ENCODE data around the gene ENOX1.
"Not testable (repeated sequence)": the region's sequence is repeated elsewhere in the genome, so short reads cannot be mapped to it uniquely, and the experiment has no call there.

ENOX1 gene

GRCh38 chr13:43473437-43473836 lies 313.3 kb downstream of the ENOX1 start:
- DNase-seq: no peak

DNA sequence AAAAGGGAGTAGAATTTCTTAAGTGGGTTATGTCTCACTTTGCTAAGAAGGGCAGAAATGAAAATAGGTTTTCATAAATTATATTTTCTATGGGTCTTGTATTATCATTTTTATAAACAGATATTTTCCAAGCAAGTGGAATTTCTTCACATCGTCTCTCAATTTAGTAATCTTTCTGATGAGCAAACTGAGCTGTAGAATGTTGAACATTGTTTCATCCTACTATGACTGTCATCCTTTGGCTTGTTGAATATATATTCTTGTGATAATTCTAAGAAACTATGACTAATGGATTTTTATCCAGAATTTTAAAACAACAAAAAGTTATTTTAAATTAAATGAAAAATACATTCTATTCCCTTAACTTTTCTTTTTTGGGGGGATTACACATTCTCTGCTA lies 313.8 kb downstream of the ENOX1 start:
- no peak for DNase-seq

DNA sequence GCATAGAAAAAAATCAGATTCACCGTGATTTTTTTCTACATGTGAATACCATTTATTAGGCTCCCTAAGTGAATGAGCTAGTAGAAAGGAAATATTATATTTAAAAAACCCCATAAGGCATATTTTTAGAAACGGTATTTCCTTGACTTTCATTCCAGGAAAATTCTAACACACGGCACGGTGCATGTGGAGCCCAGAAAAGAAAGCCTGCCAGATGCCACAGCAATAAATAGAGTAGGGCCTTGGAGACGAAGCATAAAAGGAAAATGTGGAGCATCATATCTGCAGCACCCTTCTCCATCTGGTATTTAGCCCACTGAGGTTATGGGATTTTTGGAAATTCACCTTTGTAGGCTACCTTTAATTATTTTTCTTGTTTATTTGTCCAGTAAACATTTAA lies 314.4 kb downstream of the ENOX1 start:
- DNase-seq: no peak

DNA sequence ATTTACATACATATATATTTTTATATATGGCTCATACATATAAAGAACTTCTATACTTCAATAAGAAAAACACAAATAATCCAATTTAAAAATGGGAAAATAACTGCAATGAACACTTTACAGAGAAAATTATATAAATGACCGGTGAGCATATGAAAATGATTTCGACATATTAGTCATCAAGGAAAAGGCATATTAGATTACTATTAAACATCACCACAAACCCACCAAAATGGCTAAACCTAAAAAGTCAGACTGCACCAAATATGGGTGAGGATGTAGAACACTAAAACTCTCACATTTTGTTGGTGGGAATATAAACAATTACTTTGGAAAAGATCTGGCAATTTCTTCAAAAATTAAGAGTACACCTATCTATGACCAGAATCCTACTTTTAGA lies 316.2 kb downstream of the ENOX1 start:
- no peak for DNase-seq

DNA sequence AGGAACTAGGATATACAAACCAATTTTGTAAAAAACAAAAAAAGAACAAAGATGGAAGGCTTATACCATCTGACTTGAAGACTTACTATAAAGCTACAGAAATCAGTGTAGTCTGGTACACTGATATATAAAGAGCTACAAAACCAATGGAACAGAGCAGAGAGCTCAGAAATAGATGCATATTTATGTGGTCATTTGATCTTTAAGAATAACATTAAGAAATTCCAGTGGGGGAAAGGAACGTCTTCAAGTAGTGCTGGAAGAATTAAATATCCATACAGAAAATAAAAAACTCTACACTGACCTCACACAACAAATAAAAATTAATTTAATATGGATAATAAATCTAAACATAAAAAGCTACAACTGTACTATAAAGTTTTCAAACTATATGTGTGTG lies 317.0 kb downstream of the ENOX1 start:
- DNase-seq: no peak

- no peak for DNase-seq
These were observed 322.1 kb downstream of the ENOX1 start for GRCh38 chr13:43464578-43465264.

GRCh38 chr13:43448605-43449336 lies 338.0 kb downstream of the ENOX1 start:
- no peak for DNase-seq

DNA sequence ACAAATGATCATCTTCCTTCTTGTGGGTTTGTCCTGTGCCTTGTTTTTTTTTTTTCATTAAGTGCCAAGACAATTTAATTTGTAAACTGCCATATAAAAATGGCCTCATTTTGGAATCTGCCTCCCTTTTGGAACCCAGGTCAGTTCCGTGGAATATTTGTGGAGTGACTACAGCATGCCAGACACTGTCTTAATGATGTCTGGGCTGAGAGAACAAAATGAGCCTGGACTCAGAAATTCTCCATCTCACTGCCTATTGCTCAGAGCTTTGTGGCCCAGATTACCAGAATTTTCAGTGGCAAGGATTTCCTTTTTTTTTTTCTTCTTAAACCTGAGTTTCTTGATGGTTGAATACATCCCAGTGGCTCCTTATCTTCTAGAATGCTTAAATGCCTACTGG lies 340.6 kb downstream of the ENOX1 start:
- no peak for DNase-seq

GRCh38 chr13:43445668-43446067 lies 341.1 kb downstream of the ENOX1 start:
- no peak for DNase-seq

DNA sequence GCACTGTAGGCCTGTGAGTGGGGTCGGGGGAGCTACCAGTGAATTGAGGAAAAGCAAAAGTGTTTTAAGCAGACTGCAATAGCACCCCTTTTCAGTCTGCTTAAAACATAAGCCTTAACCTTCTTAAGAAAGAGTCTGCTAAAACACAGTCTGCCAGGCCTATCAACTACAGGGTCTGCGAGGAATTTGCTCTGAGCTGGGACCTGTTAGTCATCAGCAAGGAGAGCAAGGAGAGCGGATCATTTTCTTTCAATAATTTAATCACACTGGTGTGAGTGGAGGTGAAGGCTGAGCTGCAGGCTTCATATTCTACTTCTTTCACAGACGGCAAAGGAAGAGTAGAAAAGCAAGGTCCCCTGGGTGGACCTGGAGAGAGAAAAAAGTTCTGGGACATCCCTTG lies 342.7 kb downstream of the ENOX1 start:
- no peak for DNase-seq

DNA sequence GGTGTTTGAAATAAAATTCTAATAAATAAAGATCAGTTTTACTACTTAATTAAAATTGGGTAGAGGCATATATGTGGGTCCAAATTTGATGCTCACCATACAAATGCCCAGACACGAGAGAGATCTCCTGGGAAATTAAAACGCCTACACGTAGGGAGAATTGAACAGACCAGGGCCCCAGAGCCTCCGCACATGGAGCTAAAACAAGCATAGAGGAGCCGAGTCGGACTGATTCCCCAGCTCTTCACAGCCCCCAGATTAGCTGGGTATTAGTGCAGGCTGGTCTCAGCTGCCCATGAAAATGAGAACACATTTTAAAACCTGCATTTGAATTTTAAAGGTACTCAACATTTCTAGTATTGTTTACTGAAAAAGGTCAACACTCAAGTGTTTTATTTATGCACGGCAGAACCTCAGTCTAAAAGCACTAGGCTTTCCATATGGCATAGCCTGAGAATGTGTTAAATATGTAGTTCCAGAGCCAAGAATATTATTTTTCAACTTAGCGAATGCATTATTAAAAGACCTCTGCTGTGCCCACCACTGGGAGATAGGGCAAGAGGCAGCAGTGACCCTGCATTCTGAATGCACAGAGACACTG lies 344.8 kb downstream of the ENOX1 start:
- no peak for DNase-seq

GRCh38 chr13:43441464-43441863 lies 345.3 kb downstream of the ENOX1 start:
- no peak for DNase-seq

GRCh38 chr13:43434191-43434590 lies 352.6 kb downstream of the ENOX1 start:
- no peak for DNase-seq

DNA sequence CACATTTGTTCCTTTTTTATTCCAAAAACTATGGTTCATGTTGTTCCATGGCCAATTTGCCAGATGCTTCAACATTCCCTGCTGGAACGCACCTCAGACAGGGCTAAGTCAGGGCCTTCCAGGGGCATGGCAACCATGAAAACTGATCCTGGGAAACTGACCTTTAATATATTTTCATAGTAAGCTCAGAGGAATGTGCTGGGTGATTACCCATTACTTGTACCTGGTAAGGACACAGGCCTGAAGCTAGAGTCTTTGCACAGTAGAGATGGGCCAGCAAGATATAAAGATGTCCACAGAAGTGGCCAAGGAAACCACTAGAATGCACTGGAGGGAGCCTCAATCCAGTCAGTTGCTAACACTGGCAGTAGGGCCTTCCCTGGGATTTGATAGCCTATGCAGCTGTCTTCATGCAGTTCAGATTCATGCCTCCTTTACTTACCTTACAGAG lies 353.1 kb downstream of the ENOX1 start:
- no peak for DNase-seq

DNA sequence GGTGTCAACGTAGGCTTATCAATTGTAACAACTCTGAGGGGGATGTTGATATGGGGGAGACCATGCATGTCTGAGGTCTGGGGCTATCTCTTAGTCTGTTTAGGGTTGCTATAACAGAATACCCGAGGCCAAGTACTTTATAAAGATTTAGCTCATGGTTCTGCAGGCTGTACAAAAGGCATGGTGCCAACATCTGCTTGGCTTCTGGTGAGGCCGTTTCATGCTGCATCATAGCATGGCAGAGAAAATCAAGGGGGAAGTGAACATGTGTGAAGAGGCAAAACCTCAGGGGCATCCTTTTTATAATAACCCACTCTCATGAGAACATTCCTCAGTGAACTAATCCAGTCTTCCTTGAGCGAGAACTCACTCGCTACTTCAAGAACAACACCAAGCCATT lies 353.8 kb downstream of the ENOX1 start:
- DNase-seq: no peak

DNA sequence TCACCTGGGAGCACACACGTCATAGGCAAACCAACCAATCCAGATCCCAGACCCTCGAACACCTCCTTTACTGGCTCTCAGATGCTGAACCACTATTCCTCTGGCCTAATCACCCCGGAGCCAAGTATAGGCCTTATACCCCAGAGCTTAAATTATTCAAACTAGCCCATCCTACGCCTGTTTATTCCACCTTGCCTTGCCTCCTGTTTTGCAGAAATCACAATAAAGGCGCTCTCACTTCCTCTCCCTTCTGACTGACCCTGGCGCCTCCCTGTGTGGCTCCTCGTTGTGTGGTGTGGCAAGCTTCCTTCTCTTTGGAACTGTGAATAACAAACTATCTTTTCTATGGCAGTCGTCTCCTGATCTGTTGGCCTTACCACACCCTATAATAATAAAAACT lies 354.9 kb downstream of the ENOX1 start:
- no peak for DNase-seq

- DNase-seq: no peak
These were observed 355.5 kb downstream of the ENOX1 start for GRCh38 chr13:43431290-43431716.

- DNase-seq: no peak
These were observed 358.1 kb downstream of the ENOX1 start for GRCh38 chr13:43428545-43429296.

DNA sequence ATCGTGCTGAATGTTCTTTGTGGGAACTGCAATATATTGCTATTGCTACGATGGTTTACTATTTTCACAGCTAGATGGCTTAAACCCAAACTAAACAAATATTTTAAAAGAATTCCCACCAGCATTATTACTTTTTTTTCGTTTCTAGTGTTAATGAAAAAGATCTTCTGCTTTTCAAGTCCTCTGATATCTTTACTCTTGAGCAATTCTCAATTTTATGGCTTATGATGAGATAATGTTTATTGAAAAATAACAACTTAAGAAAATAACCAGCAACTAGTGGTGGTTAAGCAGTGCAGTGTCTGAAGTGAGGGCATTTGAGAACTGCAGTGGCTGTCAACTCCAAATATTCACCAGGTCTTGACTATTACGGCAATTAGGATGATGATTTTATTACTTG lies 360.4 kb downstream of the ENOX1 start:
- DNase-seq: no peak

DNA sequence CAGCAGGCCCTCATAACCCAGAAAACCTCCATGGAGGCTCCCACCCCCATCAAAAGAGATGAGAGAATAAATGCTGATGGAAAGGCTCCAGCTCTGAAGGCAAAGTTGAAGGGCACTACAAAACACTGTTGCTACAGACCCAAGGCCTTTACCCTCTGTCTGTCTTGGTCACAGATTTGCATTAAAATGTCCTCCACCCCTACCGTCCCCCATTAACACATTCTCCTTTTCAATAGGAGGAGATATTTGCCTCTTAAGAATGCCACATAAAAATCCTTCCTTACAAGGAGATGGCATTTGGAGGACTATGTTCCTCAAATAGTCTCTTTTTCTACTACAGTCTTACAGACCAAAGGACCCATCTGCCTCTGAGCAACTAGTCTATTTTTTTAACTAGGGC lies 361.5 kb downstream of the ENOX1 start:
- no peak for DNase-seq

- DNase-seq: no peak
These were observed 362.4 kb downstream of the ENOX1 start for GRCh38 chr13:43424412-43424811.

DNA sequence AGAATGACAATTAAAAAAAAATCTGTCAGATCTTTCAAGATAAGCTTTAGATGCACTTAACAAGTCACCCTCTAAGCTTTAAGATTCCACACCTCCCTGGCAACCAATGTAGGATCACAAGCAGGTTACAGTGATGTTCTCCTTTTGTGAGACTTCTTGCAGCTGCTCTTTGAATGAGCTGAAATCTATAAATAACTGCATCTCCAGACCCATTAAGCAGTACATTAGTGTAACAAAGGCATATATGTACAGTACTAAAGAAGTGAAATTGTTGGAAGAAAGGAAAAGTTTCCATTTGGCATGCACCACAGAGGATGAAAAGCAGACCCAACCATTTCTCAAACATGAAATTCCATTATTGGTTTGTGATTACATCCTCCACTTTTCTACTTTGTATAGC lies 364.7 kb downstream of the ENOX1 start:
- no peak for DNase-seq

DNA sequence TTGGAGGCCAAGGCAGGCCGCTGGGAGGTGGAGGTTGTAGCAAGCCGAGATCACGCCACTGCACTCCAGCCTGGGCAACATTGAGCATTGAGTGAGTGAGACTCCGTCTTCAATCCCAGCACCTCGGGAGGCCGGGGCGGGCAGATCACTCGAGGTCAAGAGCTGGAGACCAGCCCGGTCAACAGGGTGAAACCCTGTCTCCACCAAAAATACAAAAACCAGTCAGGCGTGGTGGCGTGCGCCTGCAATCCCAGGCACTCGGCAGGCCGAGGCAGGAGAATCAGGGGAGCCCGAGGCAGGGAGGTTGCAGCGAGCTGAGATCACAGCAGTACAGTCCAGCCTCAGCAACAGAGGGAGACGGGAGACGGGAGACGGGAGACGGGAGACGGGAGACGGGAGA lies 369.9 kb downstream of the ENOX1 start:
- DNase-seq: not testable (repeated sequence)

- not testable (repeated sequence) for DNase-seq
These were observed 370.4 kb downstream of the ENOX1 start for GRCh38 chr13:43416408-43416807.

Data from islet precursor cell (in vitro differentiated cells).